ENCODE data around the gene LRP2BP. TPM values are rescaled to one million over a fixed set of nuclear protein-coding genes. Genes with fewer than 3 reads are reported as not detected.

Gene LRP2BP
- total and polyA plus RNA-seq, 9 donors = 1.8 to 6.7 (median 3.4) TPM

DNA sequence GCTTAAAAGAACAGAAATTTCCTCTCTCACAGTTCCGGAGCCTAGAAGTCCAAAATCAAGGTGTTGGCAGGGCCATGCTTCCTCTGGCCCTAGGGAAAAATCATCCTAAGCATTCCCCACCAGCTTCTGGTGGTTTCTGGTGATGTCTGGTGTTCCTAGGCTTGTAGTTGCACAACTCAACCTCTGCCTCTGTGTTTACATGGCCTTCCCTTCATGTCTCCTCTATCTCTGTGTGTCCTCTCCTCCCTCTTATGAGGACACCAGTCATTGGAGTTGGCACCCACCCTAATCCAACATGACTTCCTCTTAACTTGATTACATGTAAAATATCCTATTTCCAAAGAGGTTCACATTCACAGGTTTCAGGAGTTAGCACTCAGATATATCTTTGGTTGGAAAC lies 15.4 kb downstream of the LRP2BP start:
- WGBS (ENCODE audit: insufficient coverage) = no CpG with 5 or more reads among the region's 1 CpG
- H3K4me3 ChIP-seq (ENCODE audit: low read length) = no peak overlapping the region
- H3K36me3 ChIP-seq (ENCODE audit: control insufficient read depth, insufficient read depth, low read length) = peaks cover 2% of the 10 kb centered on the region
- peaks cover 3% of the 10 kb centered on the region for H3K4me1 ChIP-seq (ENCODE audit: control insufficient read depth, insufficient read depth, low read length)
- peaks cover 4% of the 10 kb centered on the region for H3K9me3 ChIP-seq (replicated peaks; ENCODE audit: control insufficient read depth, low read depth, low read length)
- no peak for DNase-seq
- H3K27ac ChIP-seq (ENCODE audit: low read length) = no peak overlapping the region
- H3K27me3 ChIP-seq (ENCODE audit: control insufficient read depth, insufficient read depth, low read length) = no peaks in the 10 kb centered on the region

GRCh38 chr4:185379326-185380295 lies 16.1 kb downstream of the LRP2BP start:
- no peak overlapping the region for H3K4me3 ChIP-seq (ENCODE audit: low read length)
- H3K27ac ChIP-seq (ENCODE audit: low read length) = no peak overlapping the region
- 91% methylated on average over 5 of the region's 13 CpGs for WGBS (ENCODE audit: insufficient coverage)
- H3K4me1 ChIP-seq (ENCODE audit: control insufficient read depth, insufficient read depth, low read length) = no peaks in the 10 kb centered on the region
- H3K36me3 ChIP-seq (ENCODE audit: control insufficient read depth, insufficient read depth, low read length) = peaks cover 2% of the 10 kb centered on the region
- peaks cover 4% of the 10 kb centered on the region for H3K9me3 ChIP-seq (replicated peaks; ENCODE audit: control insufficient read depth, low read depth, low read length)
- DNase-seq = no peak
- no peaks in the 10 kb centered on the region for H3K27me3 ChIP-seq (ENCODE audit: control insufficient read depth, insufficient read depth, low read length)

- peaks cover 2% of the 10 kb centered on the region for H3K36me3 ChIP-seq (ENCODE audit: control insufficient read depth, insufficient read depth, low read length)
- no peak overlapping the region for H3K27ac ChIP-seq (ENCODE audit: low read length)
- no peaks in the 10 kb centered on the region for H3K27me3 ChIP-seq (ENCODE audit: control insufficient read depth, insufficient read depth, low read length)
- DNase-seq = no peak
- WGBS (ENCODE audit: insufficient coverage) = 93% methylated on average over 4 of the region's 6 CpGs
- H3K9me3 ChIP-seq (replicated peaks; ENCODE audit: control insufficient read depth, low read depth, low read length) = peaks cover 4% of the 10 kb centered on the region
- H3K4me1 ChIP-seq (ENCODE audit: control insufficient read depth, insufficient read depth, low read length) = no peaks in the 10 kb centered on the region
- H3K4me3 ChIP-seq (ENCODE audit: low read length) = no peak overlapping the region
These were observed 17.5 kb downstream of the LRP2BP start for GRCh38 chr4:185378264-185378663.

- Histone ChIP-seq H3K27ac (ENCODE audit: low read length) (no peak overlapping the region), H3K27me3 (ENCODE audit: control insufficient read depth, insufficient read depth, low read length) (no peaks in the 10 kb centered on the region), H3K36me3 (ENCODE audit: control insufficient read depth, insufficient read depth, low read length) (peaks cover 3% of the 10 kb centered on the region), H3K4me3 (ENCODE audit: low read length) (no peak overlapping the region), H3K4me1 (ENCODE audit: control insufficient read depth, insufficient read depth, low read length) (no peaks in the 10 kb centered on the region), H3K9me3 (replicated peaks; ENCODE audit: control insufficient read depth, low read depth, low read length) (no peaks in the 10 kb centered on the region)
- no peak for DNase-seq
- WGBS (ENCODE audit: insufficient coverage) = 80% methylated on average over 1 of the region's 6 CpGs
These were observed 21.2 kb downstream of the LRP2BP start for GRCh38 chr4:185374573-185374972.

DNA sequence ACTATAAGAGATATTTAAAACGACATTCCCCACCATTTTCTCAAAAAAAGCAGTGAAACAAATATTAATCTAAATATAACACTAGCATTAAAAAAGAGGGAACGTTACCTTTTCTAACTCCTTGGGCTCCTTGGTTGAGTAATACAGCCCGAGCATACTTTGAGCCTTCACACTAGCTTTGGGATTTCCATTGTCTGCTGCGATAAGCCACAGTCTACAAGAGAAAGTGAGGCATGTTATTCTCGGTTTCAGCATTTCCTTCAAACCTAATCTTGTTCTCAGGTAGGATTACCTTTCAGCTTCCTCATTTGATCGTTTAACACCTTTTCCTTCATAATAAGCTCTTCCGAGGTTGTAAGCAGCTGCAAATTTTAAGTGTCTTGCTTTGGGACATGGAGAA lies 21.7 kb downstream of the LRP2BP start:
- Histone ChIP-seq H3K36me3 (ENCODE audit: control insufficient read depth, insufficient read depth, low read length) (peaks cover 3% of the 10 kb centered on the region), H3K4me3 (ENCODE audit: low read length) (no peak overlapping the region), H3K27me3 (ENCODE audit: control insufficient read depth, insufficient read depth, low read length) (no peaks in the 10 kb centered on the region), H3K27ac (ENCODE audit: low read length) (no peak overlapping the region), H3K9me3 (replicated peaks; ENCODE audit: control insufficient read depth, low read depth, low read length) (no peaks in the 10 kb centered on the region), H3K4me1 (ENCODE audit: control insufficient read depth, insufficient read depth, low read length) (no peaks in the 10 kb centered on the region)
- no peak for DNase-seq
- WGBS (ENCODE audit: insufficient coverage) = 100% methylated on average over 3 of the region's 7 CpGs

DNA sequence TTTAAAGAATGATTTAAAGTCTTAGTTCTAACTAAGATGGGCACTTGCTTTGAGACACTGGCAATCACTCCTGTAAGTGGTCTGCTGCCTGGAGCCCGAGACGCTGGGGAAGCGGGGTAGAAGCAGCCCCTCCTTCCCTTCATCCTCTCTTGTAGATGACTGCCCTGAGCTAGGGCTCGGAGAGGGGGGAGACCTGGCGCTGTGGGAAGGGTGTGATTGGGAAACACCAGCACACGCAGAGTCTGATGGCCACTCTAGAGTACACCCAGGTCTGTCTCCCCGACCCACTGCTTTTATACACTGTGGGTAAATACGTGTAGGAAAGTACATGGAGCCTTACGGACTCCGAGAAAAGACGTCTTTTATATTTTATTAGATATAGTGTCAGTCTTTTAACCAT lies 24.0 kb downstream of the LRP2BP start:
- no peaks in the 10 kb centered on the region for H3K4me1 ChIP-seq (ENCODE audit: control insufficient read depth, insufficient read depth, low read length)
- DNase-seq = no peak
- no peak overlapping the region for H3K27ac ChIP-seq (ENCODE audit: low read length)
- WGBS (ENCODE audit: insufficient coverage) = no CpG with 5 or more reads among the region's 11 CpGs
- H3K36me3 ChIP-seq (ENCODE audit: control insufficient read depth, insufficient read depth, low read length) = peaks cover 2% of the 10 kb centered on the region
- no peaks in the 10 kb centered on the region for H3K27me3 ChIP-seq (ENCODE audit: control insufficient read depth, insufficient read depth, low read length)
- no peaks in the 10 kb centered on the region for H3K9me3 ChIP-seq (replicated peaks; ENCODE audit: control insufficient read depth, low read depth, low read length)
- H3K4me3 ChIP-seq (ENCODE audit: low read length) = no peak overlapping the region

DNA sequence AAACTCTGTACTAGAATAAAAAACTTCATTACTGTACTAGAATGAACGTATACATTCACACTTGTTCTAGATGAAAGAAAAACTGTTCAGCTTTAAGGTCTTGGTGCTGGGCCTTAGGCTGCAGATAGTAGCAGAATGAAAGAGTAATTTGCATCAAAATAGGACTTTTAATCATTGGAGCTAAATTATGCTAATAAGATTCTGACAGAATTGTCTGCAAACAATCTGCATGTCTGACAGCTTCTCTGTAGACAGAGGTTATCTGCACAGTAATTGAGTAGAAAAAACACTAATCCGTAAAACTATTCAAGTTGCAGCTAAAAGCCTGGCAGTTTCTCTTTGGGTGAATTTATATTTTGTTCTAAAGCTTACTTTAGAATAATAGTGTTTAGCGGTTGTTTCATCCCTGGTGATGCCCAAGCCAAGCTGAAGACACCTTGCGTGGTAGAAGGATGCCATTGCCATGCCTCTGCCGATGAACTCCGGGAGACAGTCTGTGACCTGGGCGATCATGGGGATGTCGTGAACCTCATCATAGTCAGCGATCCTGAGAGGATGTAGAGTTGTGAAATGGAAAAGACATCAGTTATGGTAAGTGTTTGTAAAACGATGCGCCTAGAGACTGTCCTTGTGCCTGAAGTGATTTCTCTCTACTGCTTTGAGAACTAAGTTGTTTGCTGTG lies 25.3 kb downstream of the LRP2BP start:
- WGBS (ENCODE audit: insufficient coverage) = 85% methylated on average over 8 of the region's 11 CpGs
- no peaks in the 10 kb centered on the region for H3K9me3 ChIP-seq (replicated peaks; ENCODE audit: control insufficient read depth, low read depth, low read length)
- no peaks in the 10 kb centered on the region for H3K27me3 ChIP-seq (ENCODE audit: control insufficient read depth, insufficient read depth, low read length)
- no peak overlapping the region for H3K27ac ChIP-seq (ENCODE audit: low read length)
- no peak for DNase-seq
- no peak overlapping the region for H3K4me3 ChIP-seq (ENCODE audit: low read length)
- H3K36me3 ChIP-seq (ENCODE audit: control insufficient read depth, insufficient read depth, low read length) = peaks cover 2% of the 10 kb centered on the region
- no peaks in the 10 kb centered on the region for H3K4me1 ChIP-seq (ENCODE audit: control insufficient read depth, insufficient read depth, low read length)

DNA sequence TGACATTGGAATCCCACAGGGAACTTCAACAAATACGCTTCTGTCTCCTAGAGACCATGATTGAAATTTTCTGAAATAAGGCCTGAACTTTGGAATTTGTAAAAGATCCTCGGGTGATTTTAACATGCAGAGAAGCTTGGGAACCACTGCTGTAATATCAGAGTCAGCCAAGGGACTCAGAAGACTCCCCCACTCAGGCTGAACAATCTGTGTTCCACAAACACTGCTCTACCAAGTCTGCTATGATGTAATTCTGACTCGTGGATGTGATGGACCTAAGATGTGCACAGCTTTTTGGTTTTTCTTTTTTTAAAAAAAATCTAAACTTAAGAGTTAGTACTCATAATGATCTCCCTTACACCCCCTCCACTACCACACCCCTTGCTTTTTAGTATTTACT lies 26.0 kb downstream of the LRP2BP start:
- Histone ChIP-seq H3K9me3 (replicated peaks; ENCODE audit: control insufficient read depth, low read depth, low read length) (no peaks in the 10 kb centered on the region), H3K36me3 (ENCODE audit: control insufficient read depth, insufficient read depth, low read length) (peaks cover 2% of the 10 kb centered on the region), H3K4me1 (ENCODE audit: control insufficient read depth, insufficient read depth, low read length) (no peaks in the 10 kb centered on the region), H3K27me3 (ENCODE audit: control insufficient read depth, insufficient read depth, low read length) (no peaks in the 10 kb centered on the region), H3K4me3 (ENCODE audit: low read length) (no peak overlapping the region), H3K27ac (ENCODE audit: low read length) (no peak overlapping the region)
- WGBS (ENCODE audit: insufficient coverage) = no CpG with 5 or more reads among the region's 3 CpGs
- DNase-seq = no peak

DNA sequence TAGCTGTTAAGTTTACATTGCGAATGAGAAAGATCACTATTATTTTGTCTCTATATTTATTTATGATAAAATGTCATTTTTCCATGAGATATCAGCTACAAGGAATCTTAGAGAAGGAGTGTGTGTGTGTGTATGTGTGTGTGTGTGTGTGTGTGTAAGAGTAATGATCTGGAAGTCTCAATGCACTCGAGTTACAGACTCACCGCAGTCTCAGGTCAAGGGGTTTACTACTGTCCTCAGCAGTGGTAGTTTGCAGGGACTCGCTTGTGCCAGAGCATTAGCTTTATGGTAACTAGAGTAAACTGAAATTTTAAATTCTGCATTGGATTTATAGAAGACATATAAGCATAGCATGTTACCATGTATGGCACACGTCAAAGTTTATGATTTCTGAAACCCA lies 30.8 kb downstream of the LRP2BP start:
- no peak for DNase-seq
- Histone ChIP-seq H3K4me3 (ENCODE audit: low read length) (no peak overlapping the region), H3K4me1 (ENCODE audit: control insufficient read depth, insufficient read depth, low read length) (no peaks in the 10 kb centered on the region), H3K9me3 (replicated peaks; ENCODE audit: control insufficient read depth, low read depth, low read length) (no peaks in the 10 kb centered on the region), H3K36me3 (ENCODE audit: control insufficient read depth, insufficient read depth, low read length) (no peaks in the 10 kb centered on the region), H3K27ac (ENCODE audit: low read length) (no peak overlapping the region), H3K27me3 (ENCODE audit: control insufficient read depth, insufficient read depth, low read length) (no peaks in the 10 kb centered on the region)
- 52% methylated on average over 2 of the region's 5 CpGs for WGBS (ENCODE audit: insufficient coverage)

GRCh38 chr4:185363251-185363650 lies 32.5 kb downstream of the LRP2BP start:
- DNase-seq = no peak
- no peaks in the 10 kb centered on the region for H3K27me3 ChIP-seq (ENCODE audit: control insufficient read depth, insufficient read depth, low read length)
- no CpG with 5 or more reads among the region's 3 CpGs for WGBS (ENCODE audit: insufficient coverage)
- H3K4me1 ChIP-seq (ENCODE audit: control insufficient read depth, insufficient read depth, low read length) = no peaks in the 10 kb centered on the region
- no peak overlapping the region for H3K4me3 ChIP-seq (ENCODE audit: low read length)
- H3K36me3 ChIP-seq (ENCODE audit: control insufficient read depth, insufficient read depth, low read length) = no peaks in the 10 kb centered on the region
- H3K27ac ChIP-seq (ENCODE audit: low read length) = no peak overlapping the region
- no peaks in the 10 kb centered on the region for H3K9me3 ChIP-seq (replicated peaks; ENCODE audit: control insufficient read depth, low read depth, low read length)
